Central memory CD8-positive, alpha-beta T cell (primary cell): ENCODE results near the gene ARPC1A.
"Not testable (repeated sequence)": the region's sequence is repeated elsewhere in the genome, so short reads cannot be mapped to it uniquely, and the experiment has no call there.

Experiments used
- ATAC-seq: fragments of 150-1000 bp; cut with Tn5 transposase; replicated peaks from 2 replicates; pipeline ENCODE4 v1.10.0; 2022; ENCODE audit warnings: mild to moderate bottlenecking, moderate FRiP score, moderate number of reproducible peaks; ENCODE audit not compliant: poor library complexity, severe bottlenecking; ENCODE audit errors: extremely low read depth
- DNase-seq, 2 donors: peaks; one replicate each; pipeline ENCODE4 v3.0.0; 2021; ENCODE audit warnings: low spot score in 2 of 2
- H3K27ac Mint-ChIP-seq: one replicate; pipeline ENCODE4 v1.8.0; 2022; ENCODE audit warnings: low read depth, mild to moderate bottlenecking, moderate library complexity, mixed read lengths
- H3K27me3 Mint-ChIP-seq: one replicate; pipeline ENCODE4 v1.8.0; 2022; ENCODE audit warnings: mixed read lengths
- H3K36me3 Mint-ChIP-seq: one replicate; pipeline ENCODE4 v1.8.0; 2022; ENCODE audit warnings: mild to moderate bottlenecking, moderate library complexity, mixed read lengths; ENCODE audit not compliant: insufficient read depth
- H3K4me1 Mint-ChIP-seq: one replicate; pipeline ENCODE4 v1.8.0; 2022; ENCODE audit warnings: mixed read lengths
- H3K4me3 Mint-ChIP-seq: one replicate; pipeline ENCODE4 v1.8.0; 2022; ENCODE audit warnings: mild to moderate bottlenecking, moderate library complexity, mixed read lengths
- H3K9me3 Mint-ChIP-seq: one replicate; pipeline ENCODE4 v1.8.0; 2022; ENCODE audit warnings: mixed read lengths

ARPC1A gene

GRCh38 chr7:99375070-99375807, 49.5 kb downstream of the ARPC1A start:
- Mint-ChIP-seq H3K27ac (peak overlapping the region; percentile 90), H3K27me3 (no peaks in the 10 kb centered on the region), H3K9me3 (no peaks in the 10 kb centered on the region), H3K4me3 (peak overlapping the region; percentile 75), H3K36me3 (peaks cover 49% of the 10 kb centered on the region), H3K4me1 (peaks cover 31% of the 10 kb centered on the region)
- ATAC-seq = peak; percentile 47
- peak; percentile 40 to 43 for DNase-seq

- Mint-ChIP-seq H3K36me3 (peaks cover 58% of the 10 kb centered on the region), H3K9me3 (no peaks in the 10 kb centered on the region), H3K27ac (peak overlapping the region; percentile 90), H3K27me3 (no peaks in the 10 kb centered on the region), H3K4me1 (peaks cover 54% of the 10 kb centered on the region), H3K4me3 (peak overlapping the region; percentile 68)
- DNase-seq = peak in 1 of 2 donors; percentile 41
- ATAC-seq = peak; percentile 5
These were observed 53.4 kb downstream of the ARPC1A start for GRCh38 chr7:99379043-99379577.

GRCh38 chr7:99379693-99380031, 54.0 kb downstream of the ARPC1A start:
- Mint-ChIP-seq H3K27ac (peak overlapping the region; percentile 90), H3K4me3 (peak overlapping the region; percentile 68), H3K4me1 (peaks cover 60% of the 10 kb centered on the region), H3K36me3 (peaks cover 62% of the 10 kb centered on the region)
- not testable (repeated sequence) for H3K9me3 Mint-ChIP-seq, H3K27me3 Mint-ChIP-seq, ATAC-seq, DNase-seq

- Mint-ChIP-seq H3K27ac (peak overlapping the region; percentile 90), H3K4me3 (peak overlapping the region; percentile 68), H3K36me3 (peaks cover 65% of the 10 kb centered on the region), H3K4me1 (peaks cover 61% of the 10 kb centered on the region), H3K9me3 (no peaks in the 10 kb centered on the region), H3K27me3 (no peaks in the 10 kb centered on the region)
- ATAC-seq = peak; percentile 3
- no peak for DNase-seq
These were observed 54.5 kb downstream of the ARPC1A start for GRCh38 chr7:99380032-99380822.

- Mint-ChIP-seq H3K27me3 (no peaks in the 10 kb centered on the region), H3K9me3 (no peaks in the 10 kb centered on the region), H3K4me3 (peak overlapping the region; percentile 68), H3K27ac (peak overlapping the region; percentile 90), H3K36me3 (peaks cover 64% of the 10 kb centered on the region), H3K4me1 (peaks cover 61% of the 10 kb centered on the region)
- peak; percentile 94 for ATAC-seq
- peak; percentile 74 to 92 for DNase-seq
These were observed 55.3 kb downstream of the ARPC1A start for GRCh38 chr7:99380823-99381663.

GRCh38 chr7:99381664-99382075, 56.0 kb downstream of the ARPC1A start:
- H3K4me3 Mint-ChIP-seq = peak overlapping the region; percentile 68
- ATAC-seq (no peak), DNase-seq (no peak)
- no peaks in the 10 kb centered on the region for H3K27me3 Mint-ChIP-seq
- H3K36me3 Mint-ChIP-seq = peaks cover 64% of the 10 kb centered on the region
- no peaks in the 10 kb centered on the region for H3K9me3 Mint-ChIP-seq
- no peak overlapping the region for H3K27ac Mint-ChIP-seq
- peaks cover 59% of the 10 kb centered on the region for H3K4me1 Mint-ChIP-seq

GRCh38 chr7:99383203-99383602, 57.5 kb downstream of the ARPC1A start:
- H3K4me1 Mint-ChIP-seq = peaks cover 45% of the 10 kb centered on the region
- no peak for DNase-seq
- H3K27ac Mint-ChIP-seq = peak overlapping the region; percentile 78
- no peak overlapping the region for H3K4me3 Mint-ChIP-seq
- no peak for ATAC-seq
- peaks cover 63% of the 10 kb centered on the region for H3K36me3 Mint-ChIP-seq
- no peaks in the 10 kb centered on the region for H3K9me3 Mint-ChIP-seq
- H3K27me3 Mint-ChIP-seq = no peaks in the 10 kb centered on the region

- H3K27me3 Mint-ChIP-seq = no peaks in the 10 kb centered on the region
- no peaks in the 10 kb centered on the region for H3K9me3 Mint-ChIP-seq
- H3K4me1 Mint-ChIP-seq = peaks cover 43% of the 10 kb centered on the region
- H3K27ac Mint-ChIP-seq = peak overlapping the region; percentile 78
- no peak overlapping the region for H3K4me3 Mint-ChIP-seq
- ATAC-seq (no peak), DNase-seq (no peak)
- H3K36me3 Mint-ChIP-seq = peaks cover 63% of the 10 kb centered on the region
These were observed 58.2 kb downstream of the ARPC1A start for GRCh38 chr7:99383791-99384370.

- peak overlapping the region; percentile 72 for H3K27ac Mint-ChIP-seq
- H3K4me1 Mint-ChIP-seq = peaks cover 37% of the 10 kb centered on the region
- H3K9me3 Mint-ChIP-seq = no peaks in the 10 kb centered on the region
- DNase-seq = no peak
- H3K4me3 Mint-ChIP-seq = no peak overlapping the region
- ATAC-seq = no peak
- H3K27me3 Mint-ChIP-seq = no peaks in the 10 kb centered on the region
- H3K36me3 Mint-ChIP-seq = peaks cover 63% of the 10 kb centered on the region
These were observed 58.8 kb downstream of the ARPC1A start for GRCh38 chr7:99384523-99384922.

GRCh38 chr7:99385564-99385963, 59.9 kb downstream of the ARPC1A start:
- no peak for DNase-seq
- H3K27me3 Mint-ChIP-seq = no peaks in the 10 kb centered on the region
- H3K27ac Mint-ChIP-seq = peak overlapping the region; percentile 72
- H3K36me3 Mint-ChIP-seq = peaks cover 62% of the 10 kb centered on the region
- H3K9me3 Mint-ChIP-seq = no peaks in the 10 kb centered on the region
- H3K4me1 Mint-ChIP-seq = peaks cover 26% of the 10 kb centered on the region
- no peak overlapping the region for H3K4me3 Mint-ChIP-seq
- no peak for ATAC-seq

- Mint-ChIP-seq H3K36me3 (peaks cover 63% of the 10 kb centered on the region), H3K4me3 (no peak overlapping the region)
- DNase-seq = peak in 1 of 2 donors; percentile 26
These were observed 61.0 kb downstream of the ARPC1A start for GRCh38 chr7:99386584-99387238.

More at GRCh38 chr7:99386584-99387238, 61.0 kb downstream of the ARPC1A start:
- Mint-ChIP-seq H3K27me3 (no peaks in the 10 kb centered on the region), H3K4me1 (peaks cover 18% of the 10 kb centered on the region), H3K9me3 (no peaks in the 10 kb centered on the region), H3K27ac (no peak overlapping the region)
- peak; percentile 48 for ATAC-seq
